B cell (primary cell): ENCODE measurements around the gene AIFM2. TPM values are rescaled to one million over a fixed set of nuclear protein-coding genes. Genes with fewer than 3 reads are reported as not detected.
"Not testable (repeated sequence)": the region's sequence is repeated elsewhere in the genome, so short reads cannot be mapped to it uniquely, and the experiment has no call there.

ENCODE experiments used
- ATAC-seq: fragments of 200-7000 bp; cut with Tn5 transposase; one replicate; pipeline ENCODE4 v1.10.0; 2021; ENCODE audit warnings: low read depth, mild to moderate bottlenecking, moderate number of reproducible peaks, moderate library complexity
- CTCF ChIA-PET: fragments of 350-600 bp; sonication (Branson Sonifier 250); formaldehyde crosslinking; loops from one replicate; lab custom pipeline; 2021; ENCODE audit warnings: antibody characterized with exemption, inconsistent platforms; lab: Charles Lee
- POLR2A ChIA-PET: fragments of 350-600 bp; sonication (Branson Sonifier 250); formaldehyde crosslinking; loops from one replicate; lab custom pipeline; 2021; ENCODE audit warnings: antibody characterized with exemption; lab: Charles Lee
- DNase-seq: peaks from one replicate; pipeline ENCODE4 v3.0.0; 2013
- H2AFZ ChIP-seq: 2 replicates; pipeline ENCODE4 v1.6.1; 2012; ENCODE audit warnings: mild to moderate bottlenecking, low read depth, low read length; ENCODE audit not compliant: insufficient read depth, poor library complexity, severe bottlenecking
- H3K27ac ChIP-seq, 2 donors: 1 replicate in 1 of 2; 2 replicates in 1 of 2; pipeline ENCODE4 v1.5.1; 2012 to 2013; ENCODE audit warnings: low read length in 2 of 2, mild to moderate bottlenecking in 2 of 2, moderate library complexity in 1 of 2
- H3K27me3 ChIP-seq, 4 experiments: fragments of 200-600 bp in 1 of 4; sonication (generic) in 1 of 4; replicated peaks in 1 of 4; 1 replicate in 2 of 4; 2 replicates in 2 of 4; pipeline versions ENCODE4 v1.6.1 to v1.7.0; 2013 to 2016; ENCODE audit warnings: low read length in 3 of 4, mild to moderate bottlenecking in 2 of 4, mixed read lengths in 1 of 4, moderate library complexity in 1 of 4; ENCODE audit not compliant: insufficient read depth in 4 of 4, control insufficient read depth in 3 of 4; ENCODE audit errors: control extremely low read depth in 1 of 4
- H3K36me3 ChIP-seq, 2 experiments: replicated peaks in 1 of 2; 1 replicate in 1 of 2; 2 replicates in 1 of 2; pipeline versions ENCODE4 v1.6.1 to v1.7.1; 2013; ENCODE audit warnings: low read length in 1 of 2; ENCODE audit not compliant: insufficient read depth in 2 of 2, control insufficient read depth in 1 of 2; ENCODE audit errors: control extremely low read depth in 1 of 2, extremely low read depth in 1 of 2
- H3K4me1 ChIP-seq, 2 donors: fragments of 200-600 bp in 1 of 2; sonication (generic) in 1 of 2; 1 replicate in 1 of 2; 2 replicates in 1 of 2; pipeline versions ENCODE4 v1.5.1 to v1.6.1; 2013 to 2017; ENCODE audit warnings: low read length in 2 of 2; ENCODE audit not compliant: control insufficient read depth in 2 of 2, insufficient read depth in 2 of 2
- H3K4me2 ChIP-seq: replicated peaks from 2 replicates; pipeline ENCODE3; 2012; ENCODE audit warnings: mild to moderate bottlenecking, low read depth, low read length; ENCODE audit not compliant: poor library complexity, severe bottlenecking
- H3K4me3 ChIP-seq, 5 experiments: fragments of 200-600 bp in 1 of 5; sonication (generic) in 1 of 5; 1 replicate in 3 of 5; 2 replicates in 2 of 5; pipeline versions ENCODE4 v1.5.1 to v1.7.0; 2011 to 2016; ENCODE audit warnings: low read length in 4 of 5, mild to moderate bottlenecking in 4 of 5, low read depth in 2 of 5, control low read depth in 1 of 5, moderate library complexity in 1 of 5; ENCODE audit not compliant: insufficient read depth in 1 of 5; ENCODE audit errors: control extremely low read depth in 1 of 5, extremely low read depth in 1 of 5
- H3K79me2 ChIP-seq: fragments of 200-600 bp; sonication (generic); one replicate; pipeline ENCODE4 v1.6.0; 2016; ENCODE audit warnings: low read length; ENCODE audit not compliant: control insufficient read depth, insufficient read depth
- H3K9ac ChIP-seq: fragments of 200-600 bp; sonication (generic); 2 replicates; pipeline ENCODE4 v1.6.1; 2017; ENCODE audit warnings: mild to moderate bottlenecking, low read length, moderate library complexity
- H3K9me3 ChIP-seq, 3 donors: one replicate each; pipeline versions ENCODE4 v1.6.1 to v1.7.1; 2013; ENCODE audit warnings: low read length in 2 of 3; ENCODE audit not compliant: control insufficient read depth in 2 of 3, insufficient read depth in 1 of 3; ENCODE audit errors: control extremely low read depth in 1 of 3
- H4K20me1 ChIP-seq: 2 replicates; pipeline ENCODE4 v1.6.0; 2012; ENCODE audit warnings: mild to moderate bottlenecking, low read length; ENCODE audit not compliant: insufficient read depth, control insufficient read depth, poor library complexity, severe bottlenecking
- H3K27ac Mint-ChIP-seq: one replicate; pipeline ENCODE4 v1.8.0; 2021; ENCODE audit warnings: mixed read lengths
- H3K27me3 Mint-ChIP-seq: one replicate; pipeline ENCODE4 v1.8.0; 2021; ENCODE audit warnings: mixed read lengths
- H3K4me1 Mint-ChIP-seq: one replicate; pipeline ENCODE4 v1.8.0; 2021; ENCODE audit warnings: mixed read lengths
- H3K4me3 Mint-ChIP-seq: one replicate; pipeline ENCODE4 v1.8.0; 2021; ENCODE audit warnings: mixed read lengths
- H3K9me3 Mint-ChIP-seq: one replicate; pipeline ENCODE4 v1.8.0; 2022; ENCODE audit warnings: mixed read lengths; ENCODE audit not compliant: insufficient read depth
- CTCF ChIP-seq: fragments of 200-600 bp; IDR thresholded peaks from one replicate; pipeline ENCODE4 v1.8.0; 2022; ENCODE audit warnings: antibody characterized with exemption, mild to moderate bottlenecking
- EZH2 ChIP-seq: IDR thresholded peaks from 2 replicates; pipeline ENCODE4 v1.6.1; 2012; ENCODE audit warnings: borderline replicate concordance, low read depth, mild to moderate bottlenecking, moderate library complexity, low read length; ENCODE audit not compliant: insufficient read depth, poor library complexity, severe bottlenecking
- WGBS: methylation state at CpG from one replicate; pipeline ENCODE4 v1.1.5; 2013; ENCODE audit warnings: missing lambda C conversion rate; ENCODE audit not compliant: insufficient coverage; 5-methylcytosine and 5-hydroxymethylcytosine counted together
- intact Hi-C: fragments of 100-400 bp; cut with micrococcal nuclease; formaldehyde crosslinking; loops from one replicate; pipeline ENCODE4 v1.10.0; 2022
- polyA plus RNA-seq: library from polyadenylated mRNA; depleted of rRNA; stranded (reverse); fragments of >200 nt; gene quantifications from 2 replicates; pipeline ENCODE4 v1.2.3, GENCODE V29; 2012
- total RNA-seq, 2 donors: library from RNA; stranded (reverse); fragments of 120-200 nt in 1 of 2; gene quantifications; 1 replicate in 1 of 2; 2 replicates in 1 of 2; pipeline versions ENCODE4 v1.2.3 to v1.2.4, GENCODE V29; 2013 to 2022

AIFM2 gene
- total and polyA plus RNA-seq, 2 donors (not counting 1 experiment from before 2014, with no cell fraction given): 5.6 to 8.1 TPM

- peaks cover 0 to 2% (median 0%) of the 10 kb centered on the region in 3 donors for H3K9me3 ChIP-seq
- no peak for TF ChIP-seq EZH2
- peak; percentile 38 for TF ChIP-seq CTCF
- Mint-ChIP-seq H3K27me3 (no peaks in the 10 kb centered on the region), H3K27ac (no peak overlapping the region), H3K9me3 (no peaks in the 10 kb centered on the region), H3K4me3 (no peak overlapping the region), H3K4me1 (peaks cover 4% of the 10 kb centered on the region)
- intact Hi-C loops: no loop called here
- no peaks in the 10 kb centered on the region for H3K79me2 ChIP-seq
- no peaks in the 10 kb centered on the region for H3K27me3 ChIP-seq
- CTCF ChIA-PET: interaction anchor here (1.1 to 1.4 kb wide), 3 partner anchors 9 to 43 kb away, joined by 3 to 7 read pairs (median 4); no protein-coding TSS in a partner anchor
- H2AFZ ChIP-seq: no peak overlapping the region
- no peak overlapping the region for H3K4me3 ChIP-seq
- no peak overlapping the region for H3K9ac ChIP-seq
- WGBS: 78% methylated on average over 22 of the region's 22 CpGs
- no peaks in the 10 kb centered on the region for H3K4me1 ChIP-seq
- H4K20me1 ChIP-seq: no peaks in the 10 kb centered on the region
- no peak overlapping the region for H3K27ac ChIP-seq
- no peak for ATAC-seq
- peak; percentile 26 for DNase-seq
- no peaks in the 10 kb centered on the region for H3K36me3 ChIP-seq
- POLR2A ChIA-PET: no interaction called here
- H3K4me2 ChIP-seq: no peak overlapping the region
Measured at GRCh38 chr10:70106958-70107791, 25.4 kb downstream of the AIFM2 start.

- intact Hi-C loops: no loop called here
- Histone ChIP-seq H3K4me3 (no peak overlapping the region), H3K4me1 (no peaks in the 10 kb centered on the region), H3K9ac (no peak overlapping the region), H3K27ac (no peak overlapping the region), H3K9me3 (no peaks in the 10 kb centered on the region), H2AFZ (no peak overlapping the region), H3K79me2 (no peaks in the 10 kb centered on the region), H3K27me3 (no peaks in the 10 kb centered on the region), H3K36me3 (no peaks in the 10 kb centered on the region), H3K4me2 (no peak overlapping the region), H4K20me1 (no peaks in the 10 kb centered on the region)
- TF ChIP-seq CTCF (no peak), EZH2 (no peak)
- no peaks in the 10 kb centered on the region for H3K4me1 Mint-ChIP-seq
- no CpG with 5 or more reads among the region's 3 CpGs for WGBS
- DNase-seq (no peak), ATAC-seq (no peak)
- peaks cover 5% of the 10 kb centered on the region for H3K27me3 Mint-ChIP-seq
- no peaks in the 10 kb centered on the region for H3K9me3 Mint-ChIP-seq
- CTCF ChIA-PET: no interaction called here
- H3K27ac Mint-ChIP-seq: no peak overlapping the region
- POLR2A ChIA-PET: no interaction called here
- H3K4me3 Mint-ChIP-seq: no peak overlapping the region
Measured at GRCh38 chr10:70101668-70102067, 31.0 kb downstream of the AIFM2 start.

GRCh38 chr10:70101068-70101562 is 31.5 kb downstream of the AIFM2 start:
- H3K4me1 ChIP-seq, intact Hi-C loops, H3K27me3 Mint-ChIP-seq, H3K79me2 ChIP-seq, H2AFZ ChIP-seq, CTCF ChIA-PET, H3K9me3 ChIP-seq, H3K27me3 ChIP-seq, H3K36me3 ChIP-seq, H3K9me3 Mint-ChIP-seq, H4K20me1 ChIP-seq, H3K4me3 Mint-ChIP-seq, H3K27ac Mint-ChIP-seq, H3K9ac ChIP-seq, H3K4me1 Mint-ChIP-seq, POLR2A ChIA-PET, ATAC-seq, H3K4me3 ChIP-seq, H3K4me2 ChIP-seq, H3K27ac ChIP-seq, DNase-seq: not testable (repeated sequence)
- 85% methylated on average over 11 of the region's 11 CpGs for WGBS
